Measurements from ENCODE around the gene DCP1A.

DNA sequence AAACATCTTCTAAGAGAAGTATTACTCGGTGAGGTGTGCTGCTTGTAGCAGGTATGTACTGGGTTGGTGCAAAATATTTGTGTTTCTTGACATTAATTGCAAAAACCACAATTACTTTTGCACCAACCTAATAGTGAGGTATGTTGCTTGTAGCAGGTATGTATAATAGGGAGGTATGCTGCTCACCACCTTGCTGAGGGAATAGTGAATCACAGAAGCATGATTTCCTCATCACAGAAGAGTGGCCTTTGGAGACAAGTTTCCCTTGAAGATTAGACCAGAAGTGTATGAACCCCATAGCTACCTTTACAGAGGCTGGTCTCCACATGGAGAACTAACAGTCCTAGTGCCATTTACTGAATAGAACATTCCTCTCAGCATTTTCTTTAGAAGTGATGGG lies 15.5 kb downstream of the DCP1A start:
- TF ChIP-seq, protein P1, sequence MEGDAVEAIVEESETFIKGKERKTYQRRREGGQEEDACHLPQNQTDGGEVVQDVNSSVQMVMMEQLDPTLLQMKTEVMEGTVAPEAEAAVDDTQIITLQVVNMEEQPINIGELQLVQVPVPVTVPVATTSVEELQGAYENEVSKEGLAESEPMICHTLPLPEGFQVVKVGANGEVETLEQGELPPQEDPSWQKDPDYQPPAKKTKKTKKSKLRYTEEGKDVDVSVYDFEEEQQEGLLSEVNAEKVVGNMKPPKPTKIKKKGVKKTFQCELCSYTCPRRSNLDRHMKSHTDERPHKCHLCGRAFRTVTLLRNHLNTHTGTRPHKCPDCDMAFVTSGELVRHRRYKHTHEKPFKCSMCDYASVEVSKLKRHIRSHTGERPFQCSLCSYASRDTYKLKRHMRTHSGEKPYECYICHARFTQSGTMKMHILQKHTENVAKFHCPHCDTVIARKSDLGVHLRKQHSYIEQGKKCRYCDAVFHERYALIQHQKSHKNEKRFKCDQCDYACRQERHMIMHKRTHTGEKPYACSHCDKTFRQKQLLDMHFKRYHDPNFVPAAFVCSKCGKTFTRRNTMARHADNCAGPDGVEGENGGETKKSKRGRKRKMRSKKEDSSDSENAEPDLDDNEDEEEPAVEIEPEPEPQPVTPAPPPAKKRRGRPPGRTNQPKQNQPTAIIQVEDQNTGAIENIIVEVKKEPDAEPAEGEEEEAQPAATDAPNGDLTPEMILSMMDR (IDR thresholded peaks at IDR 0.05) = no peak
- TF ChIP-seq POLR2A (IDR thresholded peaks at IDR 0.05) = no peak
